ENCODE data around the gene SOD1. TPM values are rescaled to one million over a fixed set of nuclear protein-coding genes. Genes with fewer than 3 reads are reported as not detected.

The SOD1 gene
- total RNA-seq, 1 donor: 207 TPM

DNA sequence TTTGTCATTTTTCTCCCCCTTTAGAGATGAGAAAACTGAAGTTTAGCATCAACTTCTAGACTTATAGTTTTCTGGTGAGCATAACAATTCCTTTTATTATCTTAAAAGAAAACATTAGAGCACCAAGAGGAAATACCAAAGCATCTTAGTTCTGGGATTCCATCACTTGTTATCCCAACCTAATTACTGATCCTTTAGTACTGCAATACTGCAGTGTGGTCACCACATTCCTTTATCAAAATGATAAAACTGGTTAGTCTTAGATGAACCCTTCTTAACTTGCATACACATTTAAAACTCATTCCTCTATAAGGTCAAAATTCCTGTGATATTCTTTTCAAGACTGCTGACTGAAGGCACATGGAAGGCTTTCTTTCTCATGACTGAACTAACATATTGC, 23.1 kb downstream of the SOD1 start:
- H2AFZ ChIP-seq (ENCODE audit: low read length): no peak overlapping the region
- H3K4me1 ChIP-seq (ENCODE audit: insufficient read depth, low read length): peaks cover 19% of the 10 kb centered on the region
- peaks cover 4% of the 10 kb centered on the region for H4K20me1 ChIP-seq (ENCODE audit: insufficient read depth, low read length)
- H3K4me3 ChIP-seq (ENCODE audit: insufficient read depth, low read length): no peak overlapping the region
- peaks cover 31% of the 10 kb centered on the region for H3K79me2 ChIP-seq (ENCODE audit: insufficient read depth, low read length)
- peaks cover 60% of the 10 kb centered on the region for H3K36me3 ChIP-seq (ENCODE audit: insufficient read depth, low read length)
- DNase-seq (ENCODE audit: insufficient read length, low spot score, missing footprints): no peak
- no peaks in the 10 kb centered on the region for H3K27me3 ChIP-seq (ENCODE audit: insufficient read depth, low read length)
- peak overlapping the region; percentile 24 for H3K4me2 ChIP-seq (ENCODE audit: insufficient read depth, low read length)
- H3K27ac ChIP-seq (ENCODE audit: low read depth, low read length): peak overlapping the region; percentile 40
- TF ChIP-seq, protein P1, sequence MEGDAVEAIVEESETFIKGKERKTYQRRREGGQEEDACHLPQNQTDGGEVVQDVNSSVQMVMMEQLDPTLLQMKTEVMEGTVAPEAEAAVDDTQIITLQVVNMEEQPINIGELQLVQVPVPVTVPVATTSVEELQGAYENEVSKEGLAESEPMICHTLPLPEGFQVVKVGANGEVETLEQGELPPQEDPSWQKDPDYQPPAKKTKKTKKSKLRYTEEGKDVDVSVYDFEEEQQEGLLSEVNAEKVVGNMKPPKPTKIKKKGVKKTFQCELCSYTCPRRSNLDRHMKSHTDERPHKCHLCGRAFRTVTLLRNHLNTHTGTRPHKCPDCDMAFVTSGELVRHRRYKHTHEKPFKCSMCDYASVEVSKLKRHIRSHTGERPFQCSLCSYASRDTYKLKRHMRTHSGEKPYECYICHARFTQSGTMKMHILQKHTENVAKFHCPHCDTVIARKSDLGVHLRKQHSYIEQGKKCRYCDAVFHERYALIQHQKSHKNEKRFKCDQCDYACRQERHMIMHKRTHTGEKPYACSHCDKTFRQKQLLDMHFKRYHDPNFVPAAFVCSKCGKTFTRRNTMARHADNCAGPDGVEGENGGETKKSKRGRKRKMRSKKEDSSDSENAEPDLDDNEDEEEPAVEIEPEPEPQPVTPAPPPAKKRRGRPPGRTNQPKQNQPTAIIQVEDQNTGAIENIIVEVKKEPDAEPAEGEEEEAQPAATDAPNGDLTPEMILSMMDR (IDR thresholded peaks at IDR 0.05; ENCODE audit: extremely low read depth, low read depth, low read length): no peak
- H3K9me3 ChIP-seq (ENCODE audit: low read depth, low read length): no peaks in the 10 kb centered on the region

DNA sequence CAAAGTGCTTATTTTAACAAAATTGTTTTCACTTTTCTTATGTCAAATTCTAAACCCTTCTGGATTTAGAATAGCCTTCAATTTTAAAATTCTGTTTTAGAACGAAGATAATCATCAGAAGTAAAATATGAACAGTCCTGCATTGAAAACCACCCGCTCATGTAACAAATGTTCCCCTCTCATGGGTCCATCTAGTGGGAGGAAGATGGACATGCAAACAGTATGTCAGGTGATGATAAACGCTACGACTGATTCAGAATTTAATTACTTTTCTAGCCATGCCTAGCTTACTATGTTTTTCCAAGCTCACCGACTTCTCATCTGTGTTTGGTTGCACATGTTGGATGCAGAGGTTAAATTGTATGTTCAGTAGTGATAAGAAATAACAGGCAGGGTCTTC, 23.5 kb downstream of the SOD1 start:
- TF ChIP-seq, protein P1 (IDR thresholded peaks at IDR 0.05; ENCODE audit: extremely low read depth, low read depth, low read length): no peak
- peak overlapping the region; percentile 13 for H3K27ac ChIP-seq (ENCODE audit: low read depth, low read length)
- peak overlapping the region; percentile 24 for H3K4me2 ChIP-seq (ENCODE audit: insufficient read depth, low read length)
- H2AFZ ChIP-seq (ENCODE audit: low read length): no peak overlapping the region
- no peak for DNase-seq (ENCODE audit: insufficient read length, low spot score, missing footprints)
- H4K20me1 ChIP-seq (ENCODE audit: insufficient read depth, low read length): peaks cover 4% of the 10 kb centered on the region
- no peak overlapping the region for H3K4me3 ChIP-seq (ENCODE audit: insufficient read depth, low read length)
- peaks cover 31% of the 10 kb centered on the region for H3K79me2 ChIP-seq (ENCODE audit: insufficient read depth, low read length)
- no peaks in the 10 kb centered on the region for H3K27me3 ChIP-seq (ENCODE audit: insufficient read depth, low read length)
- peaks cover 19% of the 10 kb centered on the region for H3K4me1 ChIP-seq (ENCODE audit: insufficient read depth, low read length)
- peaks cover 63% of the 10 kb centered on the region for H3K36me3 ChIP-seq (ENCODE audit: insufficient read depth, low read length)
- no peaks in the 10 kb centered on the region for H3K9me3 ChIP-seq (ENCODE audit: low read depth, low read length)

GRCh38 chr21:31684918-31685317, 25.4 kb downstream of the SOD1 start:
- peaks cover 4% of the 10 kb centered on the region for H4K20me1 ChIP-seq (ENCODE audit: insufficient read depth, low read length)
- H2AFZ ChIP-seq (ENCODE audit: low read length): no peak overlapping the region
- H3K4me3 ChIP-seq (ENCODE audit: insufficient read depth, low read length): no peak overlapping the region
- H3K27me3 ChIP-seq (ENCODE audit: insufficient read depth, low read length): no peaks in the 10 kb centered on the region
- DNase-seq (ENCODE audit: insufficient read length, low spot score, missing footprints): no peak
- H3K4me2 ChIP-seq (ENCODE audit: insufficient read depth, low read length): no peak overlapping the region
- peaks cover 19% of the 10 kb centered on the region for H3K4me1 ChIP-seq (ENCODE audit: insufficient read depth, low read length)
- peaks cover 27% of the 10 kb centered on the region for H3K79me2 ChIP-seq (ENCODE audit: insufficient read depth, low read length)
- peaks cover 65% of the 10 kb centered on the region for H3K36me3 ChIP-seq (ENCODE audit: insufficient read depth, low read length)
- no peaks in the 10 kb centered on the region for H3K9me3 ChIP-seq (ENCODE audit: low read depth, low read length)
- no peak overlapping the region for H3K27ac ChIP-seq (ENCODE audit: low read depth, low read length)
- TF ChIP-seq, protein P1 (IDR thresholded peaks at IDR 0.05; ENCODE audit: extremely low read depth, low read depth, low read length): no peak

- H3K27me3 ChIP-seq (ENCODE audit: insufficient read depth, low read length): no peaks in the 10 kb centered on the region
- H4K20me1 ChIP-seq (ENCODE audit: insufficient read depth, low read length): peaks cover 4% of the 10 kb centered on the region
- no peak overlapping the region for H3K4me2 ChIP-seq (ENCODE audit: insufficient read depth, low read length)
- DNase-seq (ENCODE audit: insufficient read length, low spot score, missing footprints): no peak
- TF ChIP-seq, protein P1 (IDR thresholded peaks at IDR 0.05; ENCODE audit: extremely low read depth, low read depth, low read length): no peak
- peaks cover 15% of the 10 kb centered on the region for H3K4me1 ChIP-seq (ENCODE audit: insufficient read depth, low read length)
- H3K4me3 ChIP-seq (ENCODE audit: insufficient read depth, low read length): no peak overlapping the region
- no peaks in the 10 kb centered on the region for H3K9me3 ChIP-seq (ENCODE audit: low read depth, low read length)
- H3K27ac ChIP-seq (ENCODE audit: low read depth, low read length): no peak overlapping the region
- peaks cover 72% of the 10 kb centered on the region for H3K36me3 ChIP-seq (ENCODE audit: insufficient read depth, low read length)
- H2AFZ ChIP-seq (ENCODE audit: low read length): no peak overlapping the region
- peaks cover 27% of the 10 kb centered on the region for H3K79me2 ChIP-seq (ENCODE audit: insufficient read depth, low read length)
Measured at GRCh38 chr21:31686272-31686915, 26.9 kb downstream of the SOD1 start.

All from osteoblast (primary cell).